ENCODE measurements around the gene CHRNG.
A peak's percentile ranks its signal among the peaks of the same experiment; 100 is the strongest.

The CHRNG gene

DNA sequence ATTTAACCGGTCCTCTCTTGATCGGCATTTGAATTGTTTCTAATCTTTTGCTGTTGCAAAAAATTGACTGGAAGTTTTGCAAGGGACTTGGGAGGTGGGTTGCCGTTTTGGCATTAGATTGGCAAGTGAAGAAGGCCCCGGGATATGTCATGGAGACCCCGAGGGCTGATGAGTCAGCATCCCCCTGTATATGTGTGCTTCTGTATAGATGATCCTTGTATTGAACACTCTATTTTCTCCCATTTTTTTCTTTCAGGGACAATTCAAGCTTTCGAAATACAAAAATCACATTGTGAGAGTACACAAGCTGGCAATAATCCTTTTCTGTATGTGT, 41.1 kb downstream of the CHRNG start:
- DNase-seq: no peak

DNA sequence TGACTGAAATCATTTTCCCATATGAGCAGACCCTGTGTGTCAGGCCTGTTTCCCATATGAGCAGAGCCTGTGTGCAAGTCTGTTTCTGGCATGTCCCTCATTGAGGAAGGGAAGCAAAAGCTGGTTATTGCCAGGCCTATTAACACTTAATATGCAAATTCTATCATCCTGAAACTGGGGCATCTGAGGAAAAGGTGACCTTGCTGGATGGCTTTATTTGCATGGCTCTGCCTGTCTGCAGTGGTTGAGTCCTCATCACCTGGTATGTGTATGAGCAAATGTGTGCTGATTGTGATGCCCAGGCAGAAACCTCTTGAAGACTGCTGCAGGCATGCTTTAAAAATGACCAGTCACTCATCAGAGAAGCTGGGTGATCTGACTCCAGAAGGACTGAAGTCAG, 42.2 kb downstream of the CHRNG start:
- DNase-seq: no peak

DNA sequence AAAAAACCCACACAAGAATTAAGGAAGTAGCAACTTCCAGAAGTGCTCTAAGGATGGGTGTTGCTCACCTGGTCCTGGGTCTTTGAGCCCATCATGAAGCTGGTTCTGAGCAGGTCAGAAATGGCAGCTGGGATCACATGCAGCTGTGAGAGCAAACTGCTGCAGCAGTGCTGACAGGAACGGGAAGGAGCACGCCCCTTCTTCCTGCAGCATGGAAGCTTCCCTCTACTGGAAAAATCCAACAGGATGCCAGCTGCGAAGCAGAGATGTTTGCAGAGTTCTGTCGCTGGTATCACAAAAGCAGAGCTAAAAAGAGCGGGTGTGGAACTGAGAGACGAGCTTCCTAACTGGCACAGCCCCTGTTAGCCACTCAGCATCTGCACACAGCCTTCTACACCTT, 44.7 kb downstream of the CHRNG start:
- DNase-seq: no peak

DNA sequence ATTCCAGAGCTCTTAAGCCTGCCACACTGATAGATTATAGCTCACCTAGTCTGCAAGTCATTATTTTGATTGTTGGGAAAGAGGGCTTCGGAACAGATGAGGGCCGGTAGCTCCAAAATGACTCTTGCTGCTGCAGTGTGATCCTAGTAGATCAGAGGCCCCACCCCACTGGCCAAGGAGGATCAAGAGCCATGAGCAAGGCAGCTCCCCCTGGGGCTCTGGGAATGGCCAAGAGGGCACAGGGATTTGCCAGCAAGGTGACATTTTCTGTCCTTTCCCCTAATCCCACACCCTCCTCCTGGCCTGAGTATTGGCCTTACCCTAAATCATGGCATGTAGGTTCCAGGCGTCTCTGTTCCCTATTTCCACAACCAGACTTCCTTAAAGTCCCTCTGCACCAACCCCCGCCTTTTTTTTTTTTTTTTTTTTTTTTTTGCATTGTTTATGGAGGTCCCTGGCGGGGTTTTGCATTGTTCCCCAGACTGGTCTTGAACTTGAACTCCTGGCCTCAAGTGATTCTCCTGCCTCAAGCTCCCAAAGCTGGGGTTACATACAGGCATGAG, 47.5 kb downstream of the CHRNG start:
- DNase-seq: no peak

DNA sequence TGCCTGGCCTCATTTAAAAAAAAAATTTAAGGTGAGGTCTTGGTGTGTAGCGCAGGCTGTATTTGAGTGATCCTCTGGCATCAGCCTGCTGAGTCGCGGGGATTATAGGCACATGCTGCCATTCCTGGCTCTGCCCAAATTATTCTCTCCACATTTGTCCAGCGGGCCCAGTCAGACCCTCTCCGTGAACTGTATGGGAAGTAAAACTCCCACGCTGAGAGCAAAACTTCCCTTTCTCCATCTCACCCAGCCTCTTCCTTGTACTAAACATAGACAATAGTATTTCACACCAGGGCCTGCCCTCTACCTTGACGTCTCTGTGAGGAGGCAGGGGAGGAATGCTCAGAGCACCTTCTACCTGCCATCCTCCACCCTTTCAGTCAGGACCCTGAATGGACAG, 48.0 kb downstream of the CHRNG start:
- no peak for DNase-seq

DNA sequence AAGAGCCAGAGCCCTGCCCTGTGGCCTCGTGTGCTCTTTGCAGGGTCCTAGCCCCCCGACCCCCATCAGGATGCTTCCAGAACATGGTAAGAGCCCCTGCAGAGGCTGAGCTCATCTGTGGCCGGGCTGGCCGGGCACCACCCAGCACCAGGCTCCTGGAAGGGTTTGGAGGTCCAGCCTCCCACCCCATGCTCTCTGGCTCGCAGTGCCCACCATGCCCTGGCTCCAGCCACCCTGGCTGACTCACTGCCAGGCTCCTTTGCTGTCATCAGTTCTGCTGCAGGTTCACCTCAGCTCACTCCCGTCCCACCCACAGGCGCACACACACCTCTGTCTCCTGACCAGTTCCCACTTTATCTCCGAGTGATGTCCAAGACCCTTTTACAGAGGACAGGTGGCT, 48.5 kb downstream of the CHRNG start:
- DNase-seq: no peak

DNA sequence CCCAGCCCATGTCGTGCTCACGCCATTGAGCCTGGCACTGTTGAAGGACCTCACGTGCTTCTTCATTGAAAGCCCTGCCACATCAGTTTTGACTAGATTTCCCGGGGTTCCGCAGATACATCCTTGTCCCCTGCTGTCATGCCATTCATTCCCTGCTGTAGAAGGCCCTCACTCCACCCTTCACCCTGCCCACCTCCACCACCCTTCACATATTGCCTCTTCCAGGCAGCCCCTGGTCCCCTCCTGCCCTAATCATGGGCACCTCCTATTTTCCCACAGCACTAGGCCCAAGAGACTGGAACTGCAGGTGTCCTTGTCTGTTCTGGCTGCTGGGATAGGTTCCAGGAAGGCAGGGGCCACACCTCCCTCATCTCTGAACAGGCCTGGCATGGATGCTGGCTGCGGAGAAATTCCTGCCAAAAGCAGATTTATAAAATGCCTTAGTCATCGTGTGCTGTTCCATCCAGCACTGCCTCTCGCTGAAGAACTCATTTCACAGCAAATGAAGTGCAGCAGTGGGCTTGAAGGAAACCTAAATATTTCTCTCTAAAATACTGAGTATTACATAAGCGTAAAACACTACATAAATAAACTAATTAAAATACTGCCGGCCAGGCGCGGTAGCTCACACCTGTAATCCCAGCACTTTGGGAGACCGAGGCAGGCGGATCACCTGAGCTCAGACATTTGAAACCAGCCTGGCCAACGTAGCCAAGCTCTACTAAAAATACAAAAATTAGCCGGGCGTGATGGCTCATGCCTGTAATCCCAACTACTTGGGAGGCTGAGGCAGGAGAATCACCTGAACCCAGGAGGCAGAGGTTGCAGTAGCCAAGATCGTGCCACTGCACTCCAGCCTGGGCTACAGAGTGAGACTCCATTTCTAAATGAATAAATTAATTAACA, 49.4 kb downstream of the CHRNG start:
- DNase-seq: peak; percentile 22 to 59

DNA sequence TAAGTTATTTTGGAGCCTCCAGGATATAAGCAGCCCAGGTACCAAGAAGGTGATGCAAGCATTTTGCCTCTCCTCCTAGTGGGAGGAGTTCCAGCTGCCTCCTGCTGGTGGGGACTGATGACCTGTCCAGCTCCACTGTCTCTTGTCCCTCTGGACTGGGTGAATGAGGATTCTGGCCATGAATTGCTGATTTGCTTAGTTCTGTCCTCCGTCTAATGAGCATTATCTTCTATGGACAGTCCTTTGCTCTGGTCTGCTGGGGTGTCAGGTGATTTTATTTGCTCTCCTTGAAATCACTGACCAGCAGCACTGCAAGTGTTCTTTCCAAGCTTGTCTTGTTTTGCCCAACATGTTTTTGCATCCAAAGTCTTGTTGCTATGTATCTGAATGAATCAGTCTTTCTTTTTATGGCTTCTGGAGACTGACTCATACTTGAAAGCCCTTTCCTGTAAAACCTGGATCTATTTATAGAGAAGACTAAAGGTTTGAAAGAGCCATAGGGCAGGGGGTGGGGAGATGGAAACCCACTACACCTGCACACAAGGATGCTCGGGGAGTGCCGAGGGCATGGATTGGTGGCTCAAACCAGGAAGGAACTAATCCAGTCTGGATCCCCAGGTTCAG, 53.4 kb downstream of the CHRNG start:
- no peak for DNase-seq

DNA sequence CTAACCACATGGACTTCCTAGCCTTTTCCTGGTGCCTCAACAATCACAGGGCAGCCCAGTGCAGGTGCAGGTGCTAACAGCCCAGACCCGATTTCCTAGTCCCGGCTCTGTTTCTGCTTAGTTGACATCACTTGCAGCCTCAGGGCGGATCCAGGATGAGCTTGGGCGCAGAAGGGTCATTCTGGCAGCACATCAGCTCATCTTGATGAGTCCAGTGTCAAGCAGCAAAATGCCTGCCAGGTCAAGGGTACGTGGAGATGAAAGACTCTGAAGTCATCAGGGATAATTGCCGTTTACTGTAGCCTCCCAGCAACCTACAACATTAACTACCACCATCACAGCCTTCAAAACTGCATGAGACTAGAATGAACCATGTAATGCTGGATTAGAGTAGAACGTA, 54.5 kb downstream of the CHRNG start:
- no peak for DNase-seq
